ENCODE data around the gene OR5AU1. TPM values are rescaled to one million over a fixed set of nuclear protein-coding genes. Genes with fewer than 3 reads are reported as not detected.

OR5AU1 gene
- total RNA-seq, 1 experiment from 2014 or later = not detected

DNA sequence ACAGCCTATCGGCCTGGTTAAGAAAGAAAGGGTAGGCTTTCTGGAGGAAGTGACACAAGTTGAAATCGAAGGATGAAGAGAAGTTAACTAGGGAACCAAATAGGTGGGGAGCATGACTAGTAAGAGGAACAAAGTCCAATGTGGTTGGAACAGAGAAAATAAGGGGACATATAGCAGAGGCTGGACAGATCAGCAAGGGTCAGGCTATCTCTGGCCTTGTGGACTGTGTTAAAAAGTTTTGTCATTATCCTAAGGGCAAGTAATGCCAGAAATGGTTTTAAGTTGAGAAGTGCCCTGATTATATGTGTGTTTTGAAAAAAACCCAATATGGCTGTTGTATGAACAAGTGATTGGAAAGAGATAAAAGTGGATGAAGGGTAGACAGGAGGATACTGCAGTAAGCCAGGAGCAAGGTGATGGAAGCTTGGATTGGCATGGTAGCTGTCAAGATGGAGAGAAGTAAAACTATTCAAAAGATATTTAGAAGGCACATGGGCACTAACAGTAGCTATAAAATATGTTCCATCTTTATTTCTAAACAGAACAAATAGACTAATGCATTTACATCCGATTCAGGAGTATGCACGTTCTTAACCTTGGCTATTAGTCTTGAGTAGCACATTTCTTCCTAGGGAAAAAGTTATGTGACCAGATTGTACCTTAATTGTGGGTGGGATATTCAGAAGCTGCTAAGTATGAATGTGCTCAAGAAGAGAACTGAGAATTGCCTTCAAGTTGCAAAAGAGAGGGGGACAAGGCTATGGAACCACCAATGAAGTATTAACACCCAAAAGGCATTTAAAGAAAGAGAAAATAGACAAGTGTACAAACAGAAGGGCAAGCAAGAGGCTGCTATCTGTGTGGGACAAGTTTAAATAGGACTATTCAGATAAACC is 46.8 kb upstream of the OR5AU1 start:
- Histone ChIP-seq H3K9ac (ENCODE audit: low read length) (no peak overlapping the region), H3K4me2 (ENCODE audit: low read length) (no peak overlapping the region), H3K36me3 (ENCODE audit: low read depth, low read length) (peaks cover 30% of the 10 kb centered on the region), H4K20me1 (ENCODE audit: low read length) (0 out of 2 replicates have a peak, but pooled peaks cover under 1% of the 10 kb centered on the region), H3K27ac (ENCODE audit: low read length) (no peak overlapping the region), H3K9me3 (ENCODE audit: low read length) (peaks cover 4% of the 10 kb centered on the region; the same call in 1 of the 2 replicates), H3K9me2 (replicated peaks; ENCODE audit: low read length) (no peaks in the 10 kb centered on the region), H3K27me3 (ENCODE audit: low read length) (no peaks in the 10 kb centered on the region), H3K4me3 (ENCODE audit: low read length) (no peak overlapping the region), H2AFZ (ENCODE audit: low read length) (no peak overlapping the region), H3K79me2 (ENCODE audit: low read length) (no peaks in the 10 kb centered on the region), H3K4me1 (ENCODE audit: insufficient read depth, low read length) (no peaks in the 10 kb centered on the region), H3F3A (ENCODE audit: low read length, unreplicated experiment) (peaks cover 6% of the 10 kb centered on the region)
- intact Hi-C loops (cut with micrococcal nuclease) = no loop called here
- no TSS peak for BruUV-seq (replicated peaks)
- no peak for ATAC-seq
- ChIA-PET POLR2A (ENCODE audit: unreplicated experiment) (no interaction called here), CTCF (no interaction called here)
- TF ChIP-seq EZH2 (IDR thresholded peaks at IDR 0.05; ENCODE audit: low read length, unreplicated experiment) (no peak), EZH2phosphoT487 (IDR thresholded peaks at IDR 0.05; ENCODE audit: borderline replicate concordance, low read length) (no peak)
- TF ChIP-seq, protein P1, sequence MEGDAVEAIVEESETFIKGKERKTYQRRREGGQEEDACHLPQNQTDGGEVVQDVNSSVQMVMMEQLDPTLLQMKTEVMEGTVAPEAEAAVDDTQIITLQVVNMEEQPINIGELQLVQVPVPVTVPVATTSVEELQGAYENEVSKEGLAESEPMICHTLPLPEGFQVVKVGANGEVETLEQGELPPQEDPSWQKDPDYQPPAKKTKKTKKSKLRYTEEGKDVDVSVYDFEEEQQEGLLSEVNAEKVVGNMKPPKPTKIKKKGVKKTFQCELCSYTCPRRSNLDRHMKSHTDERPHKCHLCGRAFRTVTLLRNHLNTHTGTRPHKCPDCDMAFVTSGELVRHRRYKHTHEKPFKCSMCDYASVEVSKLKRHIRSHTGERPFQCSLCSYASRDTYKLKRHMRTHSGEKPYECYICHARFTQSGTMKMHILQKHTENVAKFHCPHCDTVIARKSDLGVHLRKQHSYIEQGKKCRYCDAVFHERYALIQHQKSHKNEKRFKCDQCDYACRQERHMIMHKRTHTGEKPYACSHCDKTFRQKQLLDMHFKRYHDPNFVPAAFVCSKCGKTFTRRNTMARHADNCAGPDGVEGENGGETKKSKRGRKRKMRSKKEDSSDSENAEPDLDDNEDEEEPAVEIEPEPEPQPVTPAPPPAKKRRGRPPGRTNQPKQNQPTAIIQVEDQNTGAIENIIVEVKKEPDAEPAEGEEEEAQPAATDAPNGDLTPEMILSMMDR (conservative IDR thresholded peaks at IDR 0.05; ENCODE audit: low read depth, low read length) = no peak
- DNase-seq = no peak

DNA sequence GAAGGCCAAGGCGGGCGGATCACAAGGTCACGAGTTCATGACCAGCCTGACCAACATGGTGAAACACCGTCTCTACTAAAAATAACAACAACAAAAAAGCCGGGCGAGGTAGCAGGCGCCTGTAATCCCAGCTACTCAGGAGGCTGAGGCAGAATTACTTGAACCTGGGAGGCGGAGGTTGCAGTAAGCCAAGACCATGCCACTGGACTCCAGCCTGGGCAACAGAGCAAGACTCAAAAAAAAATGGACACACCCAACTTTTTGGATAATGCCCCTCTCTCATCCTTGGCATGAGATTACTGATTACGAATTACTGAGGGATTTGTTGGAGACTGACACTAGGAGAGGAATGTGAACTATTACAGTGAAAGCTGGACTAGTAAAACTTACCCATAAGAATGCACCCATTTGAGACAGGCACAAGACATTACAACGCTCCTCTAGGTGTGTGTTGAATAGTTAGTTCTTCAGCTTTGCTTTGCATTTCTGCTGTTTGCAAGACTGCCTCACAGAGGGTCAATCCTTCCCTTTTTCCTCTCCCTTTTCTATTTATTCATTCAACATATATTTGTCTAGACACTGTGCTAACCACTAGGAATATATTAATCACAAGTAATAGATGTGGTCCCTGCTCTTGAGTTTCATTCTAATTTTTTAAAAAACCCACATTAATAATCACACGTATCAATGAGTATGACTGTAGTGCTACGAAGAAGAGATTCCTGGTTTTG is 46.0 kb upstream of the OR5AU1 start:
- H3K4me3 ChIP-seq (ENCODE audit: low read length) = no peak overlapping the region
- no TSS peak for BruUV-seq (replicated peaks)
- no peak overlapping the region for H3K27ac ChIP-seq (ENCODE audit: low read length)
- no peaks in the 10 kb centered on the region for H3K9me2 ChIP-seq (replicated peaks; ENCODE audit: low read length)
- H3K4me1 ChIP-seq (ENCODE audit: insufficient read depth, low read length) = no peaks in the 10 kb centered on the region
- peaks cover 11% of the 10 kb centered on the region; the same call in 1 of the 2 replicates for H3K9me3 ChIP-seq (ENCODE audit: low read length)
- intact Hi-C loops (cut with micrococcal nuclease) = no loop called here
- peaks cover 22% of the 10 kb centered on the region for H3K36me3 ChIP-seq (ENCODE audit: low read depth, low read length)
- H3F3A ChIP-seq (ENCODE audit: low read length, unreplicated experiment) = peaks cover 6% of the 10 kb centered on the region
- CTCF ChIA-PET = no interaction called here
- no peaks in the 10 kb centered on the region for H3K79me2 ChIP-seq (ENCODE audit: low read length)
- POLR2A ChIA-PET (ENCODE audit: unreplicated experiment) = interaction anchor here (0.7 kb wide), 1 partner anchor 219 kb away, joined by 3 read pairs; no protein-coding TSS in a partner anchor
- no peak overlapping the region for H3K9ac ChIP-seq (ENCODE audit: low read length)
- H4K20me1 ChIP-seq (ENCODE audit: low read length) = no peaks in the 10 kb centered on the region
- DNase-seq = no peak
- no peak overlapping the region for H2AFZ ChIP-seq (ENCODE audit: low read length)
- H3K27me3 ChIP-seq (ENCODE audit: low read length) = no peaks in the 10 kb centered on the region
- ATAC-seq = no peak
- H3K4me2 ChIP-seq (ENCODE audit: low read length) = no peak overlapping the region
- TF ChIP-seq, protein P1 (conservative IDR thresholded peaks at IDR 0.05; ENCODE audit: low read depth, low read length) = no peak
- TF ChIP-seq EZH2phosphoT487 (IDR thresholded peaks at IDR 0.05; ENCODE audit: borderline replicate concordance, low read length) (no peak), EZH2 (IDR thresholded peaks at IDR 0.05; ENCODE audit: low read length, unreplicated experiment) (no peak)

Measured in PC-3 (cell line).